GM21526 (cell line): ENCODE measurements around the gene BPIFA1.

Source experiments
- ATAC-seq: cut with Tn5 transposase; IDR thresholded peaks from one replicate; pipeline ENCODE4 v1.9.1; 2021; ENCODE audit warnings: moderate library complexity; ENCODE audit not compliant: unreplicated experiment, low FRiP score

BPIFA1 gene

DNA sequence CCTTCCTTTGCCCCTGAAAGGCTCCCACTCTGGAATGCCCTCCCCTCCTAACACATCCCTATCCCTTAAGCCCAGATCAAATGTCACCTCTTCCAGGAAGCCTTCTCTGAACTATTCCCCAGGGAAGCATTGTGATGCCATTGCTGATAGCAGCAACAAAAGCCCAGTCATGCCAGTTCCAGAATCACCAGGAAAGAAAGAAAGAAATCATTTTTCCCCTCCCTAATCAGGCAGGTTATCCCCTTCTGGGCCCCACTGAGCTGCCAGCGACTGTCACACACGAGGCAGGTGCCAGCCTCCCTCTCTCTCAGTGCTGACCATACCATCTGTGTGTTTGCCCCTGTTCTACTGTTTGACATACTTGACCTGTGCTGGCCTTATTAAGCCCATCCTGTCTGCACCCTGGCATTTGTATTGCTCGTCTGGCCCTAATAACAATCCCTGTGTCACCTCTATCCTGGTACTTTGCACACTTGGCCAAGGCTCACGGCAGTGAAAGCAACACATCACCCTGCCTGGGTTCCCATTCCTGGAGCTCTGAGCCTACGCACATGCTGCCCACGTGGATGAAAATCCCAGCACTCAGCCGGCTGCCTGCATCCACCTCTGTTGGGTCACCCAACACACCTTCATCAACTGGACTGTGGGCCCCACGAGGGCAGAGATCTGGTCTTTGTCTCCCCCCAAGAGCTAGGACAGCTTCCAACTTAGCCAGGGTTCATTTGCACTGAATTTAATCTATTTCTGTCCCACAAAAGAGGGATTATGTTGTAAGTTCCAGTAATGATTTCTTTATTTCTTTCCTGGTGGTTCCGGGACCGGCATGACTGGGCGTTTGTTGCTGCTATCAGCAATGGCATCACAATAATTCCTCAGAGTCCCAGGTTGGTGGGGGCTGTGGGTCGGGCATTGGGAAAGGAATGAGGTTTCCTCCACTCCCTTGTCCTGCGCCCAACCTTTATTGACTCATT is 42.0 kb downstream of the BPIFA1 start:
- ATAC-seq, result no peak

DNA sequence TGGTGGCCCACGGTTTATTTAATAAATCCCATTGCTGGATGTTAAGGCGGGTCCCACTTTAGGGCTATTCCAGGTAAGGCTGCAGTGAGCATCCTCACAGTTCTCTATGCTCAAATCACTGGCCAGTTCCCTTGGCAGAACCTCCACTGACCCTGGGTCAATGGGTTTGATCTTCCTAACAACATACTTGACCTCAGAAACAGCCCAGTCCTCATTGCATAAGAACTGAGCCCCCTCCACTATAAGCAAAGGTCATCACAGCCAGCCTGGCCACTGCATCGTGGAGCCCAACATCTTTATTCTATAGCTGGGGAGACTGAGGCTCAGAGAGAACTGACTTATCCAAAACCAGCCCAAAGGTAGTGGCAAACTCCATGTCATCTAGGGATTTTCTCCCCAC is 42.9 kb downstream of the BPIFA1 start:
- ATAC-seq, result no peak

DNA sequence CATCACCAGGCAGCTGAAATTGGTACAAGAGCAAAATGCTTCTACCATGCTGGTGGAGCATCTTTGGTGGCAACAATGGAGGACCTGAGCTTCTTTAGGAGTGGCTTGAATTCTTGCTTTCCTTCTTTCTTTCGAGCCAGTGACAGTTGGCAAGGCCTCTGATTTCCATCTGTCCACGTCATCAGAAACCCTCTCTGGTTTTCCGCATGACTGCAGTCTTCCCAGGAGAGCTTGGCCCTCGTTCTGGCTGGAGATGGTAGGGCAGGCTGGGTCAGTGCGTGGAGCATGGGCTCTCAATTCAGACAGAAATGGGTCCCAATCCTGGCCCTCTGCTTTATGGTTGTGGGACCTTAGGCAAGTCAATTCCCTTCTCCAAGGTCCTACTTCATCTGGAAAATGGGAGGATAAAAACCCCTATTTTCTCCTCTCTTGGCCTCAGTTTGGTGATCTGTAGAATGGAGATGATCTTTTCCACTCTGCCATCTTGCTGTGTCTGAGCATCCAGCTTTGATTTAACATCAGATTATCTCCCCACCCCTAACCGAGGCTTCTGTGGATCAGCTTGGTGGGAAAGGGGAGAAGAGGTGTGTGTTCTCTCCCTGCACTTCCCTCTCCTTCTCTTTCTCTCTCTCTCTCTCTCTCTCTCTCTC is 43.6 kb downstream of the BPIFA1 start:
- no peak for ATAC-seq

DNA sequence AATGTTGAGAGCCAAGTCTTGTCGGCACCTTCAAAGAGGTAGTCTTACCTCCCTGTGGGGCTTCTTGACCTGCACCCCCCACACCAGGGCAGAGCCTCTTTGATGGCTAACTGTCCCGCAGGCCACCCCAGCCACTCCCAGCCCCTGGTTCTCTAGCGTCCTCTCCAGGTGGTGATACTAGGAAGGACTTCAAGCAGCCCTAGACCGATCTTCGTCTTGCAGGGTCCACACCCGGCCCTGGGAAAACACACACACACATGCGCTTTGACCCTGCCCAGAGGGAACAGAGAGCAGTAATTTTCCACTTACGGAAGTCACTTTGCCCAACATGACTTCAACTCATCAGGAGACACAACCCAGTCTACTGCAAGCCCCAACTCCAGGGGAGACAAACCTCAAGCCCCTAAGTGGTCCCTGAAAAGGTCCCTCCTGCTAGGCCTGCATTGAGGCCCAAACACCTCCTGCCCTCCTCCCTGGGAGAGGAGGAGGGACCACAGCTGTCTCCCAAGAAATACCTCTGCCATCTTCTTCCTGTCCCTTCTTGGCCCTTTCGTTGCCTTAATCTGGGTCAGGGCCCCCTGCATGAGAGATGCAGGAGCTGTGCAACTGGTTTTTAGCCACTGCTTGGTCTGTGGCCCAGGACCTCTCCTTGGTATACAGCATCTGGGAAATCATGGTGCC is 44.3 kb downstream of the BPIFA1 start:
- no peak for ATAC-seq

DNA sequence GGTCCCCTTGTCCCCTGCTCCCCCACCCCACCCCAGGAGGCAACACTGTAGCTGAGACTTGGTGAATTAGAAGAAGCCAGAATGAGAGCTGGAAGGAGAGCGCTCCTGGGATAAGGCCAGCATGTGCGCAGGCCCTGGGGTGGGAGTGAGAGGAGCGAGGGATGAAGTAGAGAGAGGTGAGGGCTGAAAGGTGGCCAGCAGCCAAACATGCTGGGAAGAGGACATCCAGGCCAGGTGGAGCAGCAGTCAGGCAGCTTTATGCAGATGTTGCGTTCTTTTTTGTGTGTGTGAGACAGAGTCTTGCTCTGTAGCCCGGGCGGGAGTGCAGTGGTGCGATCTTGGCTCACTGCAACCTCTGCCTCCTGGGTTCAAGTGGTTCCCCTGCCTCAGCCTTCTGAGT is 45.0 kb downstream of the BPIFA1 start:
- ATAC-seq, result no peak

DNA sequence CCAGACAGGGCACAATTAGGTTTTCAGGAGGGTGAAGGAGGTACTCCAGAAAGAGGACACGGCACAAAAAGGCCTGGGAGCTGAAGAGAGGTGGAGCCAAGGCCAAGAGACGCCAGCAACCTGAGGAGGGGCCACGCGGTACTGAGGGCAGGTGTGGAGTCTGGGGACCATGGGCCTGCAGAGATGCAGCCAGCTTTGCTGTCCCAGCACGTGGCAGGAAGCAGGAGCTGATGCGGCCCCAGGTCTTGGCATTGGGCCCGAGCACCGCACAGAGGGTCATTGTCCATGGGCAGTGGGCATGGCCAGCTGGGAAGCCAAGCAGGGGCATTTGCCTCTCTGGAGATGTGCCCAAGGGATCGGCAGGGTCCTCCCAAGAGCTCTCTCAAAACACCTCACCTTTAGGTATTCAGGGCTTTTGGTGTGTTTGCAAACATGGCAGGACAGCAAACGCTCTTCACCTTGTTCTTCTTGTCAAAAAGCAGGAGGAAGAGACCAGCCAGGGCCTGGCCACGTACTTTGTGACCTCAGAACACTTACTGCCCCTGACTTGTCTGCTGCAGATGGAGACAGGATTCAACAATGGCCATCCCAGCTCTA is 45.9 kb downstream of the BPIFA1 start:
- ATAC-seq, result no peak

DNA sequence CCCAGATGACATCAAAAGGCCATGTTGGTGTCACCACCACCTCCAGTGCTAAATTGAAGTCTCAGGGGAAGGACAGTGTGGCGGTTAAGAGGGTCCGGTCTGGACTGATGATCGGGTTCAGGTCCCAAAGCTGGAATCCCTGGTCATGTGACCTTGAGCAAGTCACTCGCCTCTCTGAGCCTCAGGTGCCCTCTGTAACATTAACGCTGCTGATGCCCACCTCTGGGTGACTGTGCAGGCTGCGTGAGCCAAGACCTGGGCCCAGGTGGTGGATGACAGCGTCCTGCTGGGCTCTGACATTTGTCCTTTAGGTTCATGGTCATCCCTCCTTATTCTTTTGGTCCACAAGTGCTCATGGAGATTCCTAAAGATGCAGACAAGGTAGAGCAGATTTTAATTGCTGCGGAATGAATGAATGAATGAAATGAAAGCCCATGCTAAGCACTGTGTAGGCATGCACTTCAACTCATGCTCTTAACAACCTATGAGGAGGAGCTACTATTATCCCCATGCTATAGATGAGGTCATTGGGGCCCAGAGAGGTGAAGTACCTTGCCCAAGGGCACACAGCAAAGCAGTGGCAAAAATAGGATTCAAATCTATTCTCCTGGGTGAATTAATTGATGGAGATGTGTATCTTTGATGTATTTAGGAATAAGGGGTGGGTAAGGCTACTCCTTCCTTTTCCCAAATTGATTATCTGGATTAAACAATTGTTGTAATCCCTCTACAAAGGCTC is 46.6 kb downstream of the BPIFA1 start:
- no peak for ATAC-seq

DNA sequence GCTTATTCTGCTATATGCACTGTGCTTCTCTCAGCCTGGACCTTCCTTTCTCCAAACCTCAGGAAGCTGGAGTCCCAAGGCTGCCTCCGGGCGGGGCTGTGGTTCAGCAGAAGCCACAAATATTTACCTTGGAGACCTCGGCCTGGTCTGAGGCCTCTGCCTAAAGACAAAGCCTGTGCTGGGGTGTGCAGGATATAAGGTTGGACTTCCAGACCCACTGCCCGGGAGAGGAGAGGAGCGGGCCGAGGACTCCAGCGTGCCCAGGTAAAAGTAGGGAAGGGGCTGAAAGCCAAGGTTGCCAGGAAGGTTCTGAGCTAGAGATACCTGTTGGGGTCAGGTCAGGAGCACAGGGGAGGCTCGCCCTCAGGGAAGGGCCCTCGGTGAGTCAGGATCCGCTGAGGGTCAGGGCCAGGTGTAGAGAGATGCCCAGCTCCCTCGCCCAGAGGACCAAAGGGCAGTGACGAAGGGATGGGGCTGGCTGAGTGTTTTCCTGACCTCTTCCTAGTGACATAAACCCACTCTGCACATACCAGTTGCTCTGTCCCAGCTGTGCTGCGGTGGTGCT is 47.3 kb downstream of the BPIFA1 start, which contains the start of gene BPIFB1:
Gene BPIFB1, plus strand, starts transcription at position 224 of the 565 bp plus-strand sequence. CDS start 2,860 bp downstream, outside the sequence.
- ATAC-seq, result no peak

DNA sequence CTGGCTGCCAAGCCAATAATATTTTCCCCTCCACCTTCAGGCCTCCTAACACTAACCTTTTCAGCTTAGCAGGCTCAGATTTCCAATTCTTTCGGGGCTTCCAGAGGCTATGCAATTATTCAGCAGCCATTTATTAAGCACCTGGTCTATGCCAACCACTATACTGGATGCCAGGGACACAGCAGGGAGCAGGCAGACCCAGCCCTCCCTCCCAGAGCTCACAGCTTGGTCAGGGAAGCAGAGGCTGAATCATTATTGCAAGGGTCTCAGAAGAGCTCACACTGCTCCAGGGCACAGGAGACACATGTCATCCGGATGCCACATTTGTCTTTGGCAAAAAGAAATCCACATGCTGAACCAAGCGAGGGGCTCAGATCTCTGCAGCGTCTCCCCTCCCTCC is 48.5 kb downstream of the BPIFA1 start:
- no peak for ATAC-seq

DNA sequence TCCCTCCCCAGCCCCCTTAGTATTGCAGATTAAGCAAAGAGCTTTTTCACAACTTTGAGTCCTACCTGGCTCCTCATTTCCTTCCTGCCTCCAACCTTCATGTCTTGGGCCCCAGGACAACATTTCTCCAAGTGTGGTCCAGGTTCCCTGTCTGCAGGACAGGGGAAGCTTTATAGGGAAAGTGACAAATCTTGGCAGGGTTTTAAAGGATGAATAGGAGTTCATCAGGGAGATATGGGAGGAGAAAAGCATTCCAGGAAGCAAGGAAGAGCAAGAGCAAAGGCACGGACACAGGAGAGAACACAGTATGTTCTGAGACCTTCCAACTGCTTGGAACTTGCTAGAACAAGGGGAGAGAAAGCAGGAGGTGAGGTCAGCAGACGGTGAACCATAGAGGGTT is 49.1 kb downstream of the BPIFA1 start:
- no peak for ATAC-seq

DNA sequence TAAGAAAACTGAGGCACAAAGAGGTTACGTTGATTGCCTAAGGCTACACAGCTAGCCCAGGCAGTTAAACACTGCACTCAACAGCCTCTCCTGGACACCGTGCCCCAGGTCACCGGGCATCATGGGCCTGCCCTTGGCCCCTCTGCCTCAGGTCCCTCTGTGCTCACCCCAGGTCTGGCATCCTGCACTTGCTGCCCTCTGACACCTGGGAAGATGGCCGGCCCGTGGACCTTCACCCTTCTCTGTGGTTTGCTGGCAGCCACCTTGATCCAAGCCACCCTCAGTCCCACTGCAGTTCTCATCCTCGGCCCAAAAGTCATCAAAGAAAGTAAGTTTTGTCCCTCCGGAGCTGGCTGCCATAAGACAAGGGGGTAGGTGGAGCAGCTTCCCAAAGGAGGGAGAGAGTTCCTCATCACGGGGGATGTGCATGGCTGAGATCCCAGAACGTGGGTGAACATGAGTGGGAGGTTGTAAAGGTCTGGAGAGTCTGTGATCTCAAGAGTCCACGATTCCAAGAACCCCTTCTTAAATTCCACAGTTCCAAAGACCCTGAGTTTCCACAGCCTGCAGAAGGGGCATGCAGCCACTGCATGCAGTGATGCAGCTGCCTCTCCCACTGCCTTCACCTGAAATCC is 50.2 kb downstream of the BPIFA1 start:
- no peak for ATAC-seq

DNA sequence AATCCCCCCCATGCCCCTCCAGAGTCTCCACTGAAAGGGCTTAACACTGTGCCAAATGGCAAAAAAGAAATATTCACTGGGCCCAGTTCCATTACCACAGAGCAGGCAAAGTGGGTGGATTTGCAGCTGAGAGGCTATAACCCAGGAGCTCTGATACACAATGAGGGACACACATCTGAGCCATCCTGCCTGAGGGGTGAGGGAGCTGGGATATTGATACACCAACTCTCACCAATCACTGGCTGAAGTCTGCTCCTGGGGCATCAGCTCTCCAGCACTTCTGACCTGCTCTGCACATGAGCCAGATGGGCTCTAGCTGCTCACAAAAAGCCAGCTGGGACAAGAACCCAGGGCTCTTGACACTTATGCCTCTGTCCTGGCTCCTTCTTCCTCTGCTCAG is 52.1 kb downstream of the BPIFA1 start:
- ATAC-seq, result no peak

DNA sequence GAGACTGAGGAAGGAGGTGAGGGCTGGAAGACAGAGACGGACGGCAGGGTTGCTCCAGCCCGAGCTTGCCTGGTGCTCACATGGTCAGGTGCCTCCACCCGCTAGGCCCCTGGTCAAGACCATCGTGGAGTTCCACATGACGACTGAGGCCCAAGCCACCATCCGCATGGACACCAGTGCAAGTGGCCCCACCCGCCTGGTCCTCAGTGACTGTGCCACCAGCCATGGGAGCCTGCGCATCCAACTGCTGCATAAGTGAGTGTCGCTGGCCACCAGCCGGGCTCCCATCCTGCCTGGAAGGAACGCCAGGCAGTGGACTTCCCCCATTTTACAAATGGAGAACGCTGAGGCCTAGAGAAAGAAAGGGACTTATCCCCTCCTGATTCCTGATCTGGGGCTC is 55.1 kb downstream of the BPIFA1 start:
- no peak for ATAC-seq

DNA sequence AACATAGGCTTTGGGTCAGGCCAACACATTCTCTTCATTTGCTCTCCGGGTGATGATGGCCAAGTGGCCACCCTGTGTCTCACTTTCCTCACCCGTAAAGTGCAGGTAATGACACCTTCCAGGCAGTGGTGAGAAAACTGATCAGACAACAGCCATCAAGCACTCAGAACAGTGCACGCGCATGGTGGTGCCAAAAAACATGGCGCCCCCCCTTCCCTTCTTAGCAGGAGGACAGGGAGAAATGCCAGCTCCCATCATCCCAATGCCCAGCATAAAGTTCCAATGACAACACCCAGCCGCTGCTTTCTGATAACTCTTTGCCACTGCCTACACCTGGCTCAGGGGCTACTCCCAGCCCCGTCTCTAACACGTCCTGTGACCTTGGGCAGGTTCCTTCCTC is 55.6 kb downstream of the BPIFA1 start:
- no peak for ATAC-seq

DNA sequence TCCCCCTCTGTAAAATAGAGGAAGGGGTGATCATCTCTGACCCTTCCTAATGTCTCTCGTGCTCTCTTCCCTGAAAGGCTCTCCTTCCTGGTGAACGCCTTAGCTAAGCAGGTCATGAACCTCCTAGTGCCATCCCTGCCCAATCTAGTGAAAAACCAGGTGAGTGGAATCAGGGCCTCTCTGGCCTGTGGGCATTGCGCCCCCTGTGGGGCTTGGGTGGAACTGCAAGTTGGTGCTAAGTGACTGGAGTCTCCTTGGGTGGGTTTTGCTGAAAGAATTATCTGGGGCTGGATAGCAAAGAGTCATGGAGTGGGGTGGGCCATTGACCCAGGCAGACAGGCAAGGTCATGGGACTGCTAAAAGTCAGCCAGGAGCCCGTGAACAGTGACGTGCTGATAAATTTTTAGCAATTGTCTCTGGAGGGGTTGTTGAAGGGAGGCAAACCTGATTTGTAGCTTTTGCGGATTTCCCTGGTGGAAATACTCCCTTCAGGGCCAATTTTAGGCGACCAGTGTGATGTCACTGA is 56.1 kb downstream of the BPIFA1 start:
- no peak for ATAC-seq
